Activated T-helper 1 cell treated with Interleukin-2 at 50 U/mL for 16 hours (primary cell): ENCODE data around the gene AGRP.
"Not testable (repeated sequence)": the region's sequence is repeated elsewhere in the genome, so short reads cannot be mapped to it uniquely, and the experiment has no call there.

Source experiments
- DNase-seq: peaks from one replicate; pipeline ENCODE4 v3.0.0-alpha.2; 2020; ENCODE audit warnings: low read depth

AGRP gene

GRCh38 chr16:67483150-67483549, at the start of gene AGRP:
Gene AGRP, minus strand, starts transcription at chr16:67483547. Its CDS starts 149 bp downstream, at chr16:67483398.
- DNase-seq = no peak

GRCh38 chr16:67531247-67531646, 47.9 kb upstream of the AGRP start:
- DNase-seq = no peak

- DNase-seq = no peak
Measured at GRCh38 chr16:67530013-67530939, 46.9 kb upstream of the AGRP start.

- DNase-seq = no peak
Measured at GRCh38 chr16:67529582-67530012, 46.2 kb upstream of the AGRP start.

GRCh38 chr16:67528870-67529581, 45.7 kb upstream of the AGRP start:
- no peak for DNase-seq

- DNase-seq = peak; percentile 28
Measured at GRCh38 chr16:67528222-67528869, 45.0 kb upstream of the AGRP start, which contains the start of gene RIPOR1. Gene RIPOR1, plus strand, starts transcription at chr16:67528829. Its CDS starts 9,618 bp downstream, at chr16:67538447.

- no peak for DNase-seq
Measured at GRCh38 chr16:67526149-67526791, 42.9 kb upstream of the AGRP start.

- DNase-seq = no peak
Measured at GRCh38 chr16:67525176-67525860, 42.0 kb upstream of the AGRP start.

GRCh38 chr16:67521095-67521804, 37.9 kb upstream of the AGRP start:
- peak; percentile 91 for DNase-seq

GRCh38 chr16:67519242-67519641, 35.9 kb upstream of the AGRP start:
- DNase-seq = no peak

- DNase-seq = no peak
Measured at GRCh38 chr16:67518676-67519075, 35.3 kb upstream of the AGRP start.

- no peak for DNase-seq
Measured at GRCh38 chr16:67517661-67518423, 34.5 kb upstream of the AGRP start.

- DNase-seq = no peak
Measured at GRCh38 chr16:67517155-67517445, 33.8 kb upstream of the AGRP start.

GRCh38 chr16:67516296-67517154, 33.2 kb upstream of the AGRP start:
- DNase-seq = no peak

- DNase-seq = peak; percentile 55
Measured at GRCh38 chr16:67514382-67514828, 31.1 kb upstream of the AGRP start.

- DNase-seq = not testable (repeated sequence)
Measured at GRCh38 chr16:67513892-67514291, 30.5 kb upstream of the AGRP start.

GRCh38 chr16:67509016-67509415, 25.7 kb upstream of the AGRP start:
- no peak for DNase-seq

GRCh38 chr16:67506468-67506867, 23.1 kb upstream of the AGRP start:
- no peak for DNase-seq
